Endodermal cell (in vitro differentiated cells): Measurements from ENCODE around the gene FAM107B. TPM values are rescaled to one million over a fixed set of nuclear protein-coding genes. Genes with fewer than 3 reads are reported as not detected.
"Not testable (repeated sequence)": the region's sequence is repeated elsewhere in the genome, so short reads cannot be mapped to it uniquely, and the experiment has no call there.

Source experiments
- DNase-seq: peaks from one replicate; pipeline ENCODE4 v3.0.0-alpha.2; 2017
- H3K27ac ChIP-seq: 2 replicates; pipeline ENCODE4 v1.5.1; 2013; ENCODE audit warnings: mild to moderate bottlenecking, low read depth, low read length, moderate library complexity
- H3K27me3 ChIP-seq: 2 replicates; pipeline ENCODE4 v1.6.1; 2013; ENCODE audit warnings: mild to moderate bottlenecking, low read length, moderate library complexity; ENCODE audit not compliant: insufficient read depth, control insufficient read depth, poor library complexity, severe bottlenecking
- H3K36me3 ChIP-seq: 2 replicates; pipeline ENCODE4 v1.7.0; 2013; ENCODE audit warnings: mild to moderate bottlenecking, low read length, moderate library complexity; ENCODE audit not compliant: control insufficient read depth, insufficient read depth
- H3K4me1 ChIP-seq: one replicate; pipeline ENCODE4 v1.7.0; 2013; ENCODE audit warnings: low read length; ENCODE audit not compliant: control insufficient read depth, insufficient read depth
- H3K4me3 ChIP-seq: 2 replicates; pipeline ENCODE4 v1.5.1; 2013; ENCODE audit warnings: mild to moderate bottlenecking, low read length, moderate library complexity
- H3K9ac ChIP-seq: 2 replicates; pipeline ENCODE4 v1.6.1; 2013; ENCODE audit warnings: mild to moderate bottlenecking, low read length, moderate library complexity; ENCODE audit not compliant: poor library complexity, severe bottlenecking; ENCODE audit errors: extremely low read depth
- H3K9me3 ChIP-seq: 2 replicates; pipeline ENCODE4 v1.6.1; 2013; ENCODE audit warnings: mild to moderate bottlenecking, low read length, moderate library complexity; ENCODE audit not compliant: control insufficient read depth
- H3K27ac Mint-ChIP-seq: 2 replicates; pipeline ENCODE4 v1.8.0; 2020; ENCODE audit warnings: mixed read lengths
- H3K27me3 Mint-ChIP-seq: 2 replicates; pipeline ENCODE4 v1.8.0; 2021; ENCODE audit warnings: mild to moderate bottlenecking, mixed read lengths; ENCODE audit not compliant: insufficient read depth
- H3K36me3 Mint-ChIP-seq: 2 replicates; pipeline ENCODE4 v1.8.0; 2020; ENCODE audit warnings: low read depth, mixed read lengths
- H3K4me1 Mint-ChIP-seq: 2 replicates; pipeline ENCODE4 v1.8.0; 2020; ENCODE audit warnings: mixed read lengths
- H3K4me3 Mint-ChIP-seq: 2 replicates; pipeline ENCODE4 v1.8.0; 2020; ENCODE audit warnings: mild to moderate bottlenecking, moderate library complexity, mixed read lengths
- H3K9me3 Mint-ChIP-seq: 2 replicates; pipeline ENCODE4 v1.8.0; 2020; ENCODE audit warnings: mild to moderate bottlenecking, mixed read lengths
- WGBS, 2 experiments: methylation state at CpG; one replicate each; pipeline versions ENCODE4 v1.1.5 to v1.1.7; 2013; ENCODE audit warnings: missing lambda C conversion rate in 2 of 2, mixed read lengths in 1 of 2; ENCODE audit not compliant: insufficient coverage in 1 of 2, insufficient read length in 1 of 2; 5-methylcytosine and 5-hydroxymethylcytosine counted together
- total RNA-seq, 2 donors: library from RNA; stranded (reverse); fragmentation: NEBNext Ultra II Directional in 1 of 2; extraction: Animal tissue kit (Norgen Biotek cat#: 25700) in 1 of 2; gene quantifications; 2 replicates in 1 of 2; 3 replicates in 1 of 2; pipeline ENCODE4 v1.2.1, GENCODE V29; 2021
- TF ChIP-seq, protein P1 (sequence below): fragments of 200-600 bp; sonication (generic); conservative IDR thresholded peaks from 2 replicates; pipeline ENCODE4 v1.5.0; 2021; ENCODE audit warnings: antibody characterized with exemption, mild to moderate bottlenecking

The FAM107B gene
- total RNA-seq, 2 donors from 2014 or later, result 16.0 to 24.0 TPM

DNA sequence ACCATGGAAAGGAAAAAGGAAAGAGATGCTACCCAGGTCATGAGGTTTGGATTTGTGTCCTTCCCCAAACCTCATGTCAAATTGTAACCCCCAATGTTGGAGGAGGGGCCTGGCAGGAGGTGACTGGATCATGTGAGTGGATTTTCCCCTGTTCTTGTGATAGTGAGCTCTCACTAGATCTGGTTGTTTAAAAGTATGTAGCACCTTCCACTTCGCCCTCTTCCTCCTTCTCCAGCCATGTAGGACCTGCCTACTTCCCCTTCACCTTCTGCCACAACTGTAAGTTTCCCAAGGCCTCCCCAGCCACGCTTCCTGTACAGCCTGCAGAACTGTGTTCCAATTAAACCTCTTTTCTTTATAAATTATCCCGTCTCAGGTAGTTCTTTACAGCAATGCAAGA, 113.9 kb downstream of the FAM107B start:
- Histone ChIP-seq H3K27me3 (no peaks in the 10 kb centered on the region), H3K4me1 (no peaks in the 10 kb centered on the region), H3K36me3 (no peaks in the 10 kb centered on the region), H3K27ac (no peak overlapping the region), H3K4me3 (no peak overlapping the region), H3K9ac (no peak overlapping the region), H3K9me3 (no peaks in the 10 kb centered on the region)
- H3K27ac Mint-ChIP-seq, result no peak overlapping the region
- peaks cover 2% of the 10 kb centered on the region for H3K4me1 Mint-ChIP-seq
- peaks cover 5% of the 10 kb centered on the region for H3K27me3 Mint-ChIP-seq
- no peaks in the 10 kb centered on the region for H3K9me3 Mint-ChIP-seq
- no peak for DNase-seq
- TF ChIP-seq, protein P1, sequence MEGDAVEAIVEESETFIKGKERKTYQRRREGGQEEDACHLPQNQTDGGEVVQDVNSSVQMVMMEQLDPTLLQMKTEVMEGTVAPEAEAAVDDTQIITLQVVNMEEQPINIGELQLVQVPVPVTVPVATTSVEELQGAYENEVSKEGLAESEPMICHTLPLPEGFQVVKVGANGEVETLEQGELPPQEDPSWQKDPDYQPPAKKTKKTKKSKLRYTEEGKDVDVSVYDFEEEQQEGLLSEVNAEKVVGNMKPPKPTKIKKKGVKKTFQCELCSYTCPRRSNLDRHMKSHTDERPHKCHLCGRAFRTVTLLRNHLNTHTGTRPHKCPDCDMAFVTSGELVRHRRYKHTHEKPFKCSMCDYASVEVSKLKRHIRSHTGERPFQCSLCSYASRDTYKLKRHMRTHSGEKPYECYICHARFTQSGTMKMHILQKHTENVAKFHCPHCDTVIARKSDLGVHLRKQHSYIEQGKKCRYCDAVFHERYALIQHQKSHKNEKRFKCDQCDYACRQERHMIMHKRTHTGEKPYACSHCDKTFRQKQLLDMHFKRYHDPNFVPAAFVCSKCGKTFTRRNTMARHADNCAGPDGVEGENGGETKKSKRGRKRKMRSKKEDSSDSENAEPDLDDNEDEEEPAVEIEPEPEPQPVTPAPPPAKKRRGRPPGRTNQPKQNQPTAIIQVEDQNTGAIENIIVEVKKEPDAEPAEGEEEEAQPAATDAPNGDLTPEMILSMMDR, result no peak
- peaks cover 2% of the 10 kb centered on the region for H3K36me3 Mint-ChIP-seq
- 91 to 100% methylated on average over 2 to 3 of the region's 3 CpGs for WGBS, 2 experiments
- no peak overlapping the region for H3K4me3 Mint-ChIP-seq

DNA sequence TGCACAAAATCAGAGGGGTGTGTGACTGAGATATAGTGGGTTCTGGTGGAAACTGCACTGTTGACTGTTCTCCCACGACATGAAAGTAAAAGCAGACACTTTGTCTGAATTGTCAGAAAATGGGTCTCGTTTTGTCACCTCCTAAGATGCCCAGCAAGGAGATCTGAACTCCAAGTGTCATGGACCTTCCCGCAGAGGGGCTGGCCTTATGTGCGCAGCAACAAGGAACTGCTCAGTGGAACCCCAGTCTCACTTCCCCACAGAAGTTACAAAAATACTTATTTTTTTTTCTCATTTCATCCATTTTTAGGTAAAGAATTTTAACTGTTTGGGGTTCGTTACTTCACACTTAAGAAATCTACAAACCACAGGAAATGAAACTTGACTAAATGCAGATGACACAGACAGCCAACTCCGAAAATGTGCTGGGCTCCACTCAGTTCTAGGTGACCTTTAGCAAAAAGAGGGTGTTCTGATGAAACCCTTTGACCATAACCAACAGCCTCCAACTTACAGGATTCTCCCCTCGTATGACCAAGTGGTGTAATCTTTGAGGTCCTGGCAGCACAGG, 115.0 kb downstream of the FAM107B start:
- no peaks in the 10 kb centered on the region for H3K9me3 Mint-ChIP-seq
- H3K27ac ChIP-seq, result no peak overlapping the region
- peaks cover 13% of the 10 kb centered on the region for H3K4me1 Mint-ChIP-seq
- H3K27me3 Mint-ChIP-seq, result peaks cover 5% of the 10 kb centered on the region
- no peak overlapping the region for H3K4me3 ChIP-seq
- TF ChIP-seq, protein P1, result no peak
- H3K27me3 ChIP-seq, result no peaks in the 10 kb centered on the region
- H3K9ac ChIP-seq, result no peak overlapping the region
- peaks cover 2% of the 10 kb centered on the region for H3K36me3 Mint-ChIP-seq
- no peak overlapping the region for H3K4me3 Mint-ChIP-seq
- H3K36me3 ChIP-seq, result no peaks in the 10 kb centered on the region
- WGBS, 2 experiments, result 89 to 91% methylated on average over 5 to 7 of the region's 7 CpGs
- H3K27ac Mint-ChIP-seq, result no peak overlapping the region
- H3K9me3 ChIP-seq, result no peaks in the 10 kb centered on the region
- H3K4me1 ChIP-seq, result peaks cover 4% of the 10 kb centered on the region
- no peak for DNase-seq

DNA sequence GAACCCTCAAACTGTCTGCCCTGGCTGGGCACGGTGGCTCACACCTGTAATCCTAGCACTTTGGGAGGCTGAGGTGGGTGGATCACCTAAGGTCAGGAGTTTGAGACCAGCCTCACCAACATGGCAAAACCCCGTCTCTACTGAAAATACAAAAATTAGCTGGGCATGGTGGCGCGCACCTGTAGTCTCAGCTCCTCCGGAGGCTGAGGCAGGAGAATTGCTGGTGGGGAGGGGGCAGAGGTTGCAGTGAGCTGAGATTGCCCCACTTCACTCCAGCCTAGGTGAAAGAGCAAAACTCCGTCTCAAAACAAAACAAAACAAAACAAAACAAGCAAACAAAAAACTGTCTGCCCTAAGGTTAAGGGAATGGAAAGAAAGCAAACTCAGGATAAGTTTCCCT, 115.6 kb downstream of the FAM107B start:
- H3K36me3 ChIP-seq, H3K27ac Mint-ChIP-seq, H3K4me1 ChIP-seq, DNase-seq, H3K4me3 Mint-ChIP-seq, H3K9me3 Mint-ChIP-seq, H3K9me3 ChIP-seq, H3K27ac ChIP-seq, H3K36me3 Mint-ChIP-seq, H3K9ac ChIP-seq, H3K27me3 Mint-ChIP-seq, H3K27me3 ChIP-seq, H3K4me3 ChIP-seq: not testable (repeated sequence)
- peaks cover 18% of the 10 kb centered on the region for H3K4me1 Mint-ChIP-seq
- 94 to 100% methylated on average over 4 to 6 of the region's 6 CpGs for WGBS, 2 experiments
